ENCODE results near the gene ZNF471. TPM values are rescaled to one million over a fixed set of nuclear protein-coding genes. Genes with fewer than 3 reads are reported as not detected.

ZNF471 gene
- total RNA-seq, 1 donor from 2014 or later: not detected

GRCh38 chr19:56562766-56563165 is 55.1 kb downstream of the ZNF471 start:
- no peak overlapping the region for H3K27ac Mint-ChIP-seq
- TF ChIP-seq CTCF (IDR thresholded peaks at IDR 0.05; ENCODE audit: unreplicated experiment): no peak
- peaks cover 24% of the 10 kb centered on the region for H3K36me3 Mint-ChIP-seq
- no peaks in the 10 kb centered on the region for H3K27me3 Mint-ChIP-seq (ENCODE audit: low read depth)
- H3K9me3 Mint-ChIP-seq: peaks cover 83% of the 10 kb centered on the region
- DNase-seq (ENCODE audit: low spot score in 2 of 2, unreplicated experiment in 2 of 2): no peak
- peaks cover 6% of the 10 kb centered on the region for H3K4me1 Mint-ChIP-seq
- no peak overlapping the region for H3K4me3 Mint-ChIP-seq

DNA sequence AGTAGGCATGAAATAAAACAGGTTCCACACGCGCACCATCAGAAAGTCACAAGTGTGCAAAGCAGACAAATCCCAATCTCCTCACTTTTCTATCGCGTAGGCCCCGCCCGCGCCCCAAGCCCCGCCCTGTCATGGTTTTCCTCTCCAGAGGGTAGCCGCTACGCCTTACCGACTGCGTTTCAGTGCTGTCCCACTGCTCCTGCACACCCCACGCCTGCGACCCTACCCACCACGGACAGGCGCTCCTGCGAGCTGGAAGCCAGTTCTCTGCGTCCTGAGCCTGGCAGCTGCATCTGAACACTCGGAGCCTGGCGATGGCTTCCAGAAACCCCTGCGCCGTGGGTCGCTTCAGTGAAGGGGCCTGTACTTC is 59.2 kb downstream of the ZNF471 start:
- H3K4me3 Mint-ChIP-seq: peak overlapping the region; percentile 91
- peaks cover 72% of the 10 kb centered on the region for H3K9me3 Mint-ChIP-seq
- H3K4me1 Mint-ChIP-seq: peaks cover 8% of the 10 kb centered on the region
- H3K36me3 Mint-ChIP-seq: peaks cover 50% of the 10 kb centered on the region
- H3K27me3 Mint-ChIP-seq (ENCODE audit: low read depth): no peaks in the 10 kb centered on the region
- peak overlapping the region; percentile 90 for H3K27ac Mint-ChIP-seq
- TF ChIP-seq CTCF (IDR thresholded peaks at IDR 0.05; ENCODE audit: unreplicated experiment): no peak
- DNase-seq (ENCODE audit: low spot score in 2 of 2, unreplicated experiment in 2 of 2): peak in 1 of 2 experiments; percentile 23

GRCh38 chr19:56567274-56568120 is 59.8 kb downstream of the ZNF471 start, which contains the start of gene ZNF470:
ZNF470 (plus strand) TSS chr19:56567468; CDS start chr19:56570312, 2,844 bp downstream.
- TF ChIP-seq CTCF (IDR thresholded peaks at IDR 0.05; ENCODE audit: unreplicated experiment): no peak
- H3K4me3 Mint-ChIP-seq: peak within 1 kb of the TSS; percentile 91
- H3K27me3 Mint-ChIP-seq (ENCODE audit: low read depth): no peaks in the 10 kb centered on the region
- H3K4me1 Mint-ChIP-seq: peaks cover 8% of the 10 kb centered on the region
- peaks cover 69% of the 10 kb centered on the region for H3K9me3 Mint-ChIP-seq
- peak; percentile 73 to 89 for DNase-seq (ENCODE audit: low spot score in 2 of 2, unreplicated experiment in 2 of 2)
- H3K27ac Mint-ChIP-seq: peak within 1 kb of the TSS; percentile 90
- peaks cover 53% of the 10 kb centered on the region for H3K36me3 Mint-ChIP-seq

DNA sequence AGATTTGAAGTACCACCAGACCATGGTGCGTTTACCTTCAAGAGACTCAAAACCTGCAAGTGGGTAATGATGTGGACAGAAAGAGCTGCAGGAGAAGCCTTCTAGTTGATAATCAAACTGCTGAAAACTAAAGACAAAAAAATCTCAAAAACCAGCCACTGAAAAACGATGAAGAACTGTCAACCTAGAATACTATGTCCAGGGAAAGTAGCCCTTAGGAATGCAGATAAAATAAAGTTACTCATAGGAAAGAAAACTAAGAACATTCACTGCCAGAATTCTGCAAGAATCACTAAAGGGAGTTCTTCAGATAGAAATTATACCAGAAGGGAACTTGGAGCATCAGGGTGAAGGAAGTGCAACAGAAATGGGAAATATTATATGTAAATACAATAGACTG is 64.9 kb downstream of the ZNF471 start:
- no peak overlapping the region for H3K4me3 Mint-ChIP-seq
- peaks cover 75% of the 10 kb centered on the region for H3K9me3 Mint-ChIP-seq
- TF ChIP-seq CTCF (IDR thresholded peaks at IDR 0.05; ENCODE audit: unreplicated experiment): no peak
- no peak overlapping the region for H3K27ac Mint-ChIP-seq
- no peaks in the 10 kb centered on the region for H3K27me3 Mint-ChIP-seq (ENCODE audit: low read depth)
- peaks cover 4% of the 10 kb centered on the region for H3K4me1 Mint-ChIP-seq
- DNase-seq (ENCODE audit: low spot score in 2 of 2, unreplicated experiment in 2 of 2): no peak
- H3K36me3 Mint-ChIP-seq: peaks cover 85% of the 10 kb centered on the region

- no peak for TF ChIP-seq CTCF (IDR thresholded peaks at IDR 0.05; ENCODE audit: unreplicated experiment)
- DNase-seq (ENCODE audit: low spot score in 2 of 2, unreplicated experiment in 2 of 2): no peak
- Mint-ChIP-seq H3K36me3 (peaks cover 86% of the 10 kb centered on the region), H3K27me3 (ENCODE audit: low read depth) (no peaks in the 10 kb centered on the region), H3K4me1 (no peaks in the 10 kb centered on the region), H3K9me3 (peaks cover 81% of the 10 kb centered on the region), H3K4me3 (no peak overlapping the region), H3K27ac (no peak overlapping the region)
Observed at GRCh38 chr19:56573914-56574313, 66.3 kb downstream of the ZNF471 start.

Measured in mesothelial cell of epicardium (in vitro differentiated cells).